Prostate gland (tissue), 2 donors: ENCODE results near the gene CNFN.

ENCODE experiments used
- POLR2AphosphoS5 ChIP-seq: sonication (generic); formaldehyde crosslinking; IDR thresholded peaks from one replicate; pipeline ENCODE4 v1.6.1; 2017; ENCODE audit warnings: antibody characterized with exemption
- TF ChIP-seq, protein P1 (sequence below), 4 experiments: fragments of 200-600 bp in 2 of 4; fragments of 450-650 bp in 2 of 4; sonication (generic) in 2 of 4; IDR thresholded peaks; 1 replicate in 3 of 4; 2 replicates in 1 of 4; pipeline ENCODE4 v1.5.1; 2016 to 2019; ENCODE audit warnings: antibody characterized with exemption in 4 of 4, mild to moderate bottlenecking in 2 of 4, moderate library complexity in 2 of 4

- TF ChIP-seq, protein P1, sequence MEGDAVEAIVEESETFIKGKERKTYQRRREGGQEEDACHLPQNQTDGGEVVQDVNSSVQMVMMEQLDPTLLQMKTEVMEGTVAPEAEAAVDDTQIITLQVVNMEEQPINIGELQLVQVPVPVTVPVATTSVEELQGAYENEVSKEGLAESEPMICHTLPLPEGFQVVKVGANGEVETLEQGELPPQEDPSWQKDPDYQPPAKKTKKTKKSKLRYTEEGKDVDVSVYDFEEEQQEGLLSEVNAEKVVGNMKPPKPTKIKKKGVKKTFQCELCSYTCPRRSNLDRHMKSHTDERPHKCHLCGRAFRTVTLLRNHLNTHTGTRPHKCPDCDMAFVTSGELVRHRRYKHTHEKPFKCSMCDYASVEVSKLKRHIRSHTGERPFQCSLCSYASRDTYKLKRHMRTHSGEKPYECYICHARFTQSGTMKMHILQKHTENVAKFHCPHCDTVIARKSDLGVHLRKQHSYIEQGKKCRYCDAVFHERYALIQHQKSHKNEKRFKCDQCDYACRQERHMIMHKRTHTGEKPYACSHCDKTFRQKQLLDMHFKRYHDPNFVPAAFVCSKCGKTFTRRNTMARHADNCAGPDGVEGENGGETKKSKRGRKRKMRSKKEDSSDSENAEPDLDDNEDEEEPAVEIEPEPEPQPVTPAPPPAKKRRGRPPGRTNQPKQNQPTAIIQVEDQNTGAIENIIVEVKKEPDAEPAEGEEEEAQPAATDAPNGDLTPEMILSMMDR (IDR thresholded peaks at IDR 0.05): no peak
- TF ChIP-seq POLR2AphosphoS5: no peak
These were observed 21.7 kb downstream of the CNFN start for GRCh38 chr19:42368360-42368759.
